HG03469 (cell line): ENCODE data around the gene DESI2.

ENCODE experiments used
- ATAC-seq: cut with Tn5 transposase; IDR thresholded peaks from one replicate; pipeline ENCODE4 v1.9.1; 2021; ENCODE audit warnings: mild to moderate bottlenecking, moderate library complexity, moderate number of reproducible peaks; ENCODE audit not compliant: unreplicated experiment

Gene DESI2

DNA sequence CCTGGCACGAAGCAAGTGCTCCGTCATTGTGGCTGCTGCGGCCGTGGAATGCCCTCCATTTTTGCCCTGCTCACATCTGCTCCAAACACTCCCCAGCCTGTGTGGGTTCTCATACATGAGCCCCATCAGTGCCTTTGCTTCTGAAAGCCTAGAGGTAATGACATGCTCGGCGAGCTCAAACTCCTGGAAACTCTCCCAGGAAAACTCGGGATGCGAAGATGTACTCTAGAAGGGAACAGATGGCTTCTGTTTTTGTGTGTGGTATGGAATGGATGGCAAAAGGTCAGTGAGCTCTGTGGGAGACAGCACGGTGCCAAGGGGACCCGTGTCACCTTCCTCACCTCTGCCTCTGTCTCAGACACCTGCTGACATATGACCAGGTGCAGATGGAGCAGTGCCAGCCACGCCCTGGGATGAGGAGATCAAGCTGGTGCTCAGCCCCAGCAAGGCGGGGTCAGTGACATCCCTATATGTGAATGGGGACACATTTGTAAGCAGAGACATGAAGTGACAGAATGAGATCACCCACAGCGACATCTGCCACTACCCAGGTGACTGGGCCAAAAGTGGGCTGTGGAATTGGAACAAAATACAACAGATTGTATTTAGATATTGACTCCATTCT, 98.5 kb downstream of the DESI2 start:
- ATAC-seq = no peak

DNA sequence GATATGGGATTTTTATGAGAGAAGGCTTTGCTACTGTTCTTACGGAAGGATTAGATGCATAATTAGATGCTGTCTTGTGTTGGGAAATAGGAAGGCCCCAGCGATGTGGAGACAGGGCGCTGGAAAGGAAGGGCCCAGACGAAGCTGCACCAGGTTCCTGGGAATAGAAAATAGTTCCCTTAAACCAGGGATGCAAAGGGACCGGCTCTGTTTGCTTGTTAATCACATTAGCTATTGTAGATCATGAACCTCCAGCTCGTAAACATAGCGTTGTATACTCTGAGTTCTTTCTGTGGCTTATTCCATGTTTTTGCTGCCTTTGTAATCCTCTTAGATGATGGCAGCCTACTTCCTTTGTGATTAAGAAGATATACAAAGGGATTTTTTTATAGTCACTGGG, 102.7 kb downstream of the DESI2 start:
- ATAC-seq = no peak

DNA sequence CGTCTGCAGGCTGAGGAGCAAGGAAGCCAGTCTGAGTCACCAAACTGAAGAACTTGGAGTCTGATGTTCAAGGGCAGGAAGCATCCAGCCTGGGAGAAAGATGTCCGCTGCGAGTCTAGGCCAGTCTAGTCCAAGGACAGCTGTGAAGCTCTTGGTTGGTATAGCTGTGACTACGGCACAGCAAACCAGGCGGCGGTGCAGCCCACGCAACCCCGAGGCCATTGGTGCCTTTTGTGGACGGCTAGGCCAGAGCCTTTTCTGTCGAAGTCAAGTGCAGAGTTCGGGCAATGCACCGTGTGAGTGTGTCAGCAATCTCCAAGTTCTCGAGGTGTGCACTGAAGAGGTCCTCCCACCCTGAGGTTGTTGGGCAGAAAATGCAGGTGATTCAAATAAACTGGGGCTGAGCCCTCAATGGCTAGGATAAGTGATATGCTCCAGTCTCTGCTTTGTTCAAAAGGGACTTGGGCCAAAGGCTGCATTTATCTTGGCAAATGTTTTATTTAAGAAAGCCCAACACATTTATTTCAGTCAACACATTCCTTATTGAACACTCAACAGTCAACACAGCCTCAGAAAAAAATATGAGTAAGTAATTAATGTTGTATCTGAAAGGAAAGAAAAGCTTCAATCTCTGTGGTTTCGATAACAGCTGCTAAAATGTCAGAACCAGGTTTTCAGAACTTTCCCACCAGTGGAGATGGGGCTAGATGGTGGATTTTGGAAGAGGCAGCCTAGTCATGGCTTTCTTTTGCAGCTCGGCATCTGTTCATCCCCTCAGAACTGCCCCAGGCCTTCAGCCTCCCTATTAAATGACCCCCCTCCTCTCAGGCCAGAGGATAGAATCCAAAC, 104.4 kb downstream of the DESI2 start:
- no peak for ATAC-seq
